Psoas muscle (tissue), 8 donors: ENCODE measurements around the gene AP5M1. TPM values are rescaled to one million over a fixed set of nuclear protein-coding genes. Genes with fewer than 3 reads are reported as not detected.
"Not testable (repeated sequence)": the region's sequence is repeated elsewhere in the genome, so short reads cannot be mapped to it uniquely, and the experiment has no call there.

ENCODE experiments used
- ATAC-seq, 4 donors: fragments of 200-7000 bp; cut with Tn5 transposase; one replicate each; pipeline ENCODE4 v1.9.1; 2020; ENCODE audit warnings: moderate library complexity in 3 of 4, mild to moderate bottlenecking in 2 of 4
- DNase-seq, 2 donors: peaks; one replicate each; pipeline ENCODE4 v3.0.0-alpha.2; 2020
- H3K27ac ChIP-seq: fragments of 200-600 bp; one replicate; pipeline ENCODE4 v1.8.0; 2022
- H3K27me3 ChIP-seq, 3 donors: fragments of 200-600 bp in 1 of 3; one replicate each; pipeline versions ENCODE4 v1.6.1 to v1.8.0; 2013 to 2022; ENCODE audit warnings: low read length in 2 of 3, mild to moderate bottlenecking in 2 of 3, moderate library complexity in 1 of 3; ENCODE audit not compliant: insufficient read depth in 3 of 3
- H3K36me3 ChIP-seq, 2 donors: fragments of 200-600 bp in 1 of 2; one replicate each; pipeline versions ENCODE4 v1.6.1 to v1.8.0; 2013 to 2022; ENCODE audit warnings: low read depth in 1 of 2, mild to moderate bottlenecking in 1 of 2, moderate library complexity in 1 of 2; ENCODE audit not compliant: insufficient read depth in 1 of 2
- H3K4me1 ChIP-seq: fragments of 200-600 bp; one replicate; pipeline ENCODE4 v1.8.0; 2022
- H3K4me3 ChIP-seq: fragments of 200-600 bp; one replicate; pipeline ENCODE4 v1.8.0; 2022; ENCODE audit warnings: mild to moderate bottlenecking
- H3K9me3 ChIP-seq: fragments of 200-600 bp; one replicate; pipeline ENCODE4 v1.8.0; 2022
- CTCF ChIP-seq: fragments of 200-600 bp; IDR thresholded peaks from one replicate; pipeline ENCODE4 v1.8.0; 2022; ENCODE audit warnings: antibody characterized with exemption
- WGBS, 3 donors: extraction: QIAGEN DNeasy Blood & Tissue Kit; methylation state at CpG; one replicate each; pipeline versions ENCODE4 v1.1.6 to v1.1.7; 2013; 5-methylcytosine and 5-hydroxymethylcytosine counted together
- intact Hi-C, 2 donors: fragments of 100-400 bp; cut with DNase I; formaldehyde crosslinking; loops; one replicate each; pipeline versions ENCODE4 v1.11.0 to v1.14.2; 2022
- long read RNA-seq, 2 donors: library from polyadenylated mRNA; unstranded; transcript quantifications; one replicate each; pipeline ENCODE4 v2.0.0, GENCODE V29; 2021
- polyA plus RNA-seq, 3 donors: library from polyadenylated mRNA; stranded (reverse); fragments of 200-250 nt; gene quantifications; one replicate each; pipeline ENCODE4 v1.2.3, GENCODE V29; 2013
- total RNA-seq, 4 donors: library from RNA; stranded (reverse); fragmentation: NEBNext Ultra II Directional in 2 of 4; extraction: Animal tissue kit (Norgen Biotek cat#: 25700) in 2 of 4; gene quantifications; one replicate each; pipeline versions ENCODE4 v1.2.1 to v1.2.4, GENCODE V29; 2021 to 2023
- donor health status: healthy with polysubstance abuse.
- donor health status: DM: no; HTN: no; CAD: no; lungs with moderate emphysema.
- donor health status: Bipolar disorder and iron deficiency.
- donor health status: healthy.
- donor health status: DM: yes; HTN: yes; CAD: no.
- donor health status: DM: no; HTN: no; CAD: no.
- donor health status: DM: no; HTN: no; CAD: no.
- donor health status: DM: yes; HTN: yes; CAD: no.

Gene AP5M1
- total RNA-seq: 10 to 100 TPM; 27.1 to 64.0 (median 32.2) TPM
- polyA plus RNA-seq: 10 to 100 TPM; 11.7 to 27.2 (median 17.0) TPM
- long read RNA-seq, donor 1, full-length matches to known transcripts: 15 of 17 reads
- long read RNA-seq, donor 1, partial matches to known transcripts: 1 of 17 reads
- long read RNA-seq, donor 1, other reads (novel, unspliced or antisense): 1 of 17 reads
- long read RNA-seq, donor 2, full-length matches to known transcripts: 33 of 39 reads
- long read RNA-seq, donor 2, partial matches to known transcripts: 1 of 39 reads
- long read RNA-seq, donor 2, other reads (novel, unspliced or antisense): 5 of 39 reads

- Histone ChIP-seq H3K9me3 (no peaks in the 10 kb centered on the region), H3K4me1 (peaks cover 40% of the 10 kb centered on the region), H3K36me3 (no peaks in the 10 kb centered on the region), H3K27ac (peak within 1 kb of the TSS; percentile 96), H3K27me3 (no peaks in the 10 kb centered on the region), H3K4me3 (peak within 1 kb of the TSS; percentile 92)
- DNase-seq (peak; percentile 92 to 95), ATAC-seq (peak; percentile 94 to 96 (median 96))
- no peak for TF ChIP-seq CTCF
- intact Hi-C loops: loop anchor here in 1 of 2 donors (10.0 kb wide), 1 partner anchor 126 kb away; the partner anchor contains the start of gene NAA30
- 0 to 1% (median 1%) methylated on average over 69 to 76 of the region's 76 CpGs for WGBS, 3 donors
Observed at GRCh38 chr14:57268161-57269069, at the start of gene AP5M1, which contains the start of gene EXOC5. Gene AP5M1 (plus strand): TSS chr14:57268971. CDS start chr14:57269315, 344 bp downstream. Gene EXOC5 (minus strand): TSS chr14:57268905. CDS start chr14:57268648, 257 bp downstream.

- WGBS, 3 donors: 95 to 98% (median 98%) methylated on average over 3 of the region's 3 CpGs
- DNase-seq: no peak
- peaks cover 8 to 48% of the 10 kb centered on the region in 2 donors for H3K36me3 ChIP-seq
Observed at GRCh38 chr14:57221931-57222330, 46.8 kb upstream of the AP5M1 start.

GRCh38 chr14:57227083-57227482 is 41.7 kb upstream of the AP5M1 start:
- Histone ChIP-seq H3K36me3 (peaks cover 9 to 55% of the 10 kb centered on the region in 2 donors), H3K27me3 (no peaks in the 10 kb centered on the region), H3K4me1 (no peaks in the 10 kb centered on the region)

More at GRCh38 chr14:57221931-57222330, 46.8 kb upstream of the AP5M1 start:
- intact Hi-C loops: loop anchor here in 1 of 2 donors (10.0 kb wide), 1 partner anchor 607 kb away; no protein-coding TSS in a partner anchor
- Histone ChIP-seq H3K4me3 (no peak overlapping the region), H3K27ac (no peak overlapping the region), H3K9me3 (no peaks in the 10 kb centered on the region), H3K27me3 (no peaks in the 10 kb centered on the region), H3K4me1 (no peaks in the 10 kb centered on the region)
- no peak for TF ChIP-seq CTCF
- no peak for ATAC-seq

GRCh38 chr14:57228320-57228719 is 40.5 kb upstream of the AP5M1 start:
- intact Hi-C loops: loop anchor here in 1 of 2 donors (10.0 kb wide), 1 partner anchor 614 kb away; no protein-coding TSS in a partner anchor
- peaks cover 9 to 65% of the 10 kb centered on the region in 2 donors for H3K36me3 ChIP-seq
- 88 to 93% (median 92%) methylated on average over 2 of the region's 2 CpGs for WGBS, 3 donors
- not testable (repeated sequence) for H3K4me1 ChIP-seq, DNase-seq, H3K27me3 ChIP-seq, ATAC-seq, H3K9me3 ChIP-seq, H3K4me3 ChIP-seq, H3K27ac ChIP-seq

More at GRCh38 chr14:57227083-57227482, 41.7 kb upstream of the AP5M1 start:
- ATAC-seq (no peak), DNase-seq (no peak)
- no peak for TF ChIP-seq CTCF
- Histone ChIP-seq H3K27ac (no peak overlapping the region), H3K4me3 (no peak overlapping the region), H3K9me3 (no peaks in the 10 kb centered on the region)
- WGBS, 3 donors: 91 to 98% (median 91%) methylated on average over 2 of the region's 2 CpGs
- intact Hi-C loops: loop anchor here in 1 of 2 donors (10.0 kb wide), 1 partner anchor 612 kb away; no protein-coding TSS in a partner anchor
